Memory B cell (primary cell): Measurements from ENCODE around the gene SRGAP3.

Experiments
- ATAC-seq: fragments of 150-1000 bp; cut with Tn5 transposase; 2 replicates; pipeline ENCODE4 v1.10.0; 2021; ENCODE audit warnings: low read depth, mild to moderate bottlenecking, moderate library complexity
- DNase-seq, 2 donors: peaks; one replicate each; pipeline ENCODE4 v3.0.0; 2022; ENCODE audit warnings: low spot score in 2 of 2
- H3K27ac Mint-ChIP-seq: one replicate; pipeline ENCODE4 v1.8.0; 2022; ENCODE audit warnings: mild to moderate bottlenecking, moderate library complexity, mixed read lengths
- H3K27me3 Mint-ChIP-seq: one replicate; pipeline ENCODE4 v1.8.0; 2022; ENCODE audit warnings: mixed read lengths
- H3K36me3 Mint-ChIP-seq: one replicate; pipeline ENCODE4 v1.8.0; 2022; ENCODE audit warnings: mild to moderate bottlenecking, mixed read lengths
- H3K4me1 Mint-ChIP-seq: one replicate; pipeline ENCODE4 v1.8.0; 2022; ENCODE audit warnings: mixed read lengths
- H3K4me3 Mint-ChIP-seq: one replicate; pipeline ENCODE4 v1.8.0; 2022; ENCODE audit warnings: mild to moderate bottlenecking, moderate library complexity, mixed read lengths
- H3K9me3 Mint-ChIP-seq: one replicate; pipeline ENCODE4 v1.8.0; 2022; ENCODE audit warnings: mixed read lengths

The SRGAP3 gene

DNA sequence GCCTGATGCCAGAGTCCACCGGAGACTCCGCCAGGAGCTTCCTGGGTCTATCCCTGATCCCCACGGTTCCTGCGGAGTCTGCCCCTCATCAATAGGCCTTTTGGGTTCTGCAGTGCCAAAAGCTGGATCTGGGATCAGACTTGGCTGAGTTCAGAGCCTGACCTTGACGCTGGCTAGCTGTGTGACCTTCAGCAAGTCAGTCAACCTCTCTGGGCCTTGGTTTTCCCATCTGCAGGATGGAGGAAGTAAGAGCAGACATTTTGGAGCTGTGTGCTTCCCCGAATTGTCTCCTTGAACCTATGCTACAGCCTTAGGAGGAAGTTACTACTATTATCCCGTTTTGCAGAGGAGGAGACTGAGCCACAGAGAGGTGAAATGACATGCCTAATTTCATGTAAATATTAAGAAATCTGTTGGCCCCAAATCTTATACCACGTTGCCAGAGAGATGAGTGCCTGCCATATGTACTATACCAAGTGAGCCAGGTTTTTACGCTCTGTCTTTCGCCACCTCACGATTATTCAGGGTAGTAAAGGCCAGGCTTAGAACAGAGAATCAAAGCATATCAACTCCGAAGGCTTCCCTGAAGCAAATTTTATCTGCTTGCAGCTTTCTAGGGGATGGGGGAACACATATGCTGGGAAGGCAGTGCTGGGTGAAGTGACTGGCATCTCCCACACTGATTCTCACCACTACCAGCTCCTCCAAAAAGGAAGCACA is 112.5 kb downstream of the SRGAP3 start:
- H3K27me3 Mint-ChIP-seq: peaks cover 18% of the 10 kb centered on the region
- no peak for DNase-seq
- peaks cover 2% of the 10 kb centered on the region for H3K36me3 Mint-ChIP-seq
- no peak overlapping the region for H3K4me3 Mint-ChIP-seq
- H3K27ac Mint-ChIP-seq: no peak overlapping the region
- H3K9me3 Mint-ChIP-seq: peaks cover 7% of the 10 kb centered on the region
- no peaks in the 10 kb centered on the region for H3K4me1 Mint-ChIP-seq
- no peak for ATAC-seq

DNA sequence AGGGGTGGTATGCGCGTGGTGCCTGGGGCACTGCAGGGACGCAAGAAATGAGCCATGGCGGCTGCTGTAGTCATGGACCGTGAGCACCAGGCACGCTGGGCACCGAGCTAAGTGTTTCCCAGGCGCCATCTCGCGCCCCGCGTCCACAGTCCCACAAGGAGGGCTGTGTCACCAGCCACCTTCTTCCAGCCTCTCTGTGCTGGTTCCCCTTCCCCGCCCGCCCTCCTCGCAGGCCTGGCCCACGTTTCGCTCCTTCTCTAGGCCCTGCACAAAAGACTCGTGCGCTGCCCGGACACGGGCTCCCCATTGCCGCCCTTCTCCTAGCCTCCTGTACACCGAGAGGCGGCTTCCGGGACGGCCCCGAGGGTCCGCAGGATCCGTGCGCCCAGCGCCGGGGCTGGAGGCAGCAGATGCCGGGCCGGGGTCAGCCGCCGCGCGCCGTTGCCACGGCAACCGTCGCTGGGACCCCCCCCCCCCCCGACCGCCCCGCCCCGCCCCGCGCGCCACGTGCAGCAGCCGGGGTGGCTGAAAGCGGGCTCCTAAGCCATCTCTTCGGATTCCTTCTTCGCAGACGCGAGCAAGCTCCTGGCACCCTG is 113.4 kb downstream of the SRGAP3 start:
- H3K9me3 Mint-ChIP-seq: peaks cover 7% of the 10 kb centered on the region
- H3K27ac Mint-ChIP-seq: no peak overlapping the region
- ATAC-seq: no peak
- peaks cover 2% of the 10 kb centered on the region for H3K36me3 Mint-ChIP-seq
- no peak for DNase-seq
- H3K4me1 Mint-ChIP-seq: no peaks in the 10 kb centered on the region
- H3K27me3 Mint-ChIP-seq: peaks cover 18% of the 10 kb centered on the region
- peak overlapping the region; percentile 65 for H3K4me3 Mint-ChIP-seq

DNA sequence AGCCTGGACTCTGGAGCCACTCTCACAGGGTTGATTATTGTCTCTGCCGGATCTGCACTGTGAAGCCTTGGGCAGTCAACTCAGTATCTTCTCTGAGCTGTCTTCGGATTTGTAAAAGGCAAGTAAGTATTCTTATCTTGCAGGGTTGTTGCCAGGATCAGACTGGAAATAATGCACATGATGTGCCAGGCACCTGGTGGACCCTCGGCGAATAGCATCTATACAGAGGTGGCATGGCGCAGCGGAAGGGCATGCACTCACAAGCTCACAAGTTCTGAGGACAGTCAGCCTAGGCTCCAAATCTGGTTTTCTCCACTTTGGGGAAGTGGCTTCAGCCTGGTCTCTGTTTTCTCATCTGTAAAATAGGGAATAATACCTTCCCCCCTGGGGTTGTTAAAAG is 113.9 kb downstream of the SRGAP3 start:
- Mint-ChIP-seq H3K27me3 (peaks cover 18% of the 10 kb centered on the region), H3K4me3 (peak overlapping the region; percentile 14), H3K36me3 (peaks cover 2% of the 10 kb centered on the region), H3K9me3 (peaks cover 7% of the 10 kb centered on the region), H3K4me1 (no peaks in the 10 kb centered on the region), H3K27ac (no peak overlapping the region)
- ATAC-seq: no peak
- no peak for DNase-seq

DNA sequence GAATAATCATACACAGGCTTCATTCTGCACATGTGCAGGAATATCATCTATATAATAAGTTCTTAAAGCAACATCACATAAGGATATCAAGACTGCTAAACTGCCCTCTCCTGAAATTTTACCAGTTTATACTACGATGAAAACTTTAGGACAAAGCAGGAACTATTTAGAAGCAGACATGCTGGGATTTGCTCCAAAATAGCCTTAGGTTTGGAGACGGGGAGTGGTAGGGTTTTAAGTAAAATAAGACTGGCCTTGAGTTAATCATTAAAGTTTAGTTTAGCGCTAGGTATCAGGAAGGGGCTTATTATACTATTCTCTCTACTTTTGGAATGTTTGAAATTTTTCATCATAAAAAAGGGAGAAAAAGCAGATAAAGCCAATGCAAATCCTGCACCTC is 115.8 kb downstream of the SRGAP3 start:
- Mint-ChIP-seq H3K27me3 (peaks cover 13% of the 10 kb centered on the region), H3K27ac (no peak overlapping the region), H3K4me3 (no peak overlapping the region), H3K9me3 (no peaks in the 10 kb centered on the region), H3K36me3 (no peaks in the 10 kb centered on the region), H3K4me1 (no peaks in the 10 kb centered on the region)
- ATAC-seq (no peak), DNase-seq (no peak)

DNA sequence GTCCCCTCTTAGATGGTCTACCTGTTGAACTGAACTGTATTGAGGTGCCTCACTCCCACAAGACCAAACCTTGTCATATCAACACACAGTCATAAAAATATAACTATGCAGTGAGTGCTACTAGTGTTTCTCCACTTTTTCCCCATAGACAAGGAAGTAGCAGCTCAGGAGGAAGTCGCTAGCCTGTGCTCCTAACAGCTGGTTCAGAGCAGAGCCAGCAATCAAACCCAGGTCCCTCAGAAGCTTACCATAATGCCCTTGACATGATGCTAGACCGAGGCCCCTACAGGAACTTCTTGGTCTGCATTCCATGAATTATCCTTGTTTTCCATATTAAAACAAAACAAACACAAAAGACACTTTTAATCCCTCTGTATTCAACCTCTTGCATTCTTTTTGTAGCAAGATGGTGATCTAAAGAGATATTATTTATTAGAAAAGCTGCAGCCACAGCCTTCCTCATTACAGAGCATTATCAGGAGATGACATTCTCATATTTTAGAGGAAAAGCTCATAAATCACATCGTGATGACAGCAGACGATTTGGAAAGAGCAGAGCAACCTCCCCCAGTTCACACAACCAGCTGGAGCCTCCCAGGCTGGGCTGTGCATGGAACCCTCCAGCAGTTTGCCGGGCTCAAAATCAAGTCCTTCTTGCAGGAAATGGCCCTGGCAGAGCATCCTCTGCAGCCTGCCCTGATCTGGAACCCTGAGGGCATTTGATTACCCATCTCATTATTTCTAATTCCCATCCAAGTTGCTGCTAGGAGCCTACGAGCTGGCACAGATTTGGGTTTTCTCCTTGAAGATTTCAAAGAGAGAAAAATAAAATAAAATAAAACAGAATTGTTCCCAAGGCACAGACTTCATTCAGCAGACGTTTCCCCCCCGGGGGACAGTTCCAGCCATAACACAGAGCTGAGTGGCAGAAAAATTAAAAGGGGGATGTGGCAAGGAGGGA is 118.8 kb downstream of the SRGAP3 start:
- Mint-ChIP-seq H3K4me1 (no peaks in the 10 kb centered on the region), H3K27me3 (peaks cover 6% of the 10 kb centered on the region), H3K9me3 (no peaks in the 10 kb centered on the region), H3K36me3 (no peaks in the 10 kb centered on the region), H3K27ac (no peak overlapping the region), H3K4me3 (no peak overlapping the region)
- ATAC-seq (no peak), DNase-seq (no peak)

DNA sequence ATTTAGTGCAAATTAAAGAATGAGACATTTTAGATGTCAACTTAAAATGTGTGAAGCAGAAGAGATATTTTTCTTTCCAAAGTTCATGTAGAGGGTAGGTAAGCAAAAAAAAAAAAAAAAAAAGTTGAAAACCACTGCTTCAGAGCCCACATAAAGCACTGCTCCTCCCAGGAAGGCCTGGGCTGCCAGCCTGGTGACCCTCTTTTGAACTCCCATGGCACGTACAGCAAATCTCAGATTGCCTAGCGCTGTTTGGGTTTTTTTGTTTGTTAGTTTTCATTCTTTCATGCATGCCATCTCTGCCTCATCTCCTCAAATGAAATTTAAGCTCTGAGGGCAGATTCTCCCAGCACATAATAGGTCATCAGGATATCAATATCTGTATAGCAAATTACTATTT is 120.1 kb downstream of the SRGAP3 start:
- H3K4me1 Mint-ChIP-seq: no peaks in the 10 kb centered on the region
- H3K36me3 Mint-ChIP-seq: no peaks in the 10 kb centered on the region

DNA sequence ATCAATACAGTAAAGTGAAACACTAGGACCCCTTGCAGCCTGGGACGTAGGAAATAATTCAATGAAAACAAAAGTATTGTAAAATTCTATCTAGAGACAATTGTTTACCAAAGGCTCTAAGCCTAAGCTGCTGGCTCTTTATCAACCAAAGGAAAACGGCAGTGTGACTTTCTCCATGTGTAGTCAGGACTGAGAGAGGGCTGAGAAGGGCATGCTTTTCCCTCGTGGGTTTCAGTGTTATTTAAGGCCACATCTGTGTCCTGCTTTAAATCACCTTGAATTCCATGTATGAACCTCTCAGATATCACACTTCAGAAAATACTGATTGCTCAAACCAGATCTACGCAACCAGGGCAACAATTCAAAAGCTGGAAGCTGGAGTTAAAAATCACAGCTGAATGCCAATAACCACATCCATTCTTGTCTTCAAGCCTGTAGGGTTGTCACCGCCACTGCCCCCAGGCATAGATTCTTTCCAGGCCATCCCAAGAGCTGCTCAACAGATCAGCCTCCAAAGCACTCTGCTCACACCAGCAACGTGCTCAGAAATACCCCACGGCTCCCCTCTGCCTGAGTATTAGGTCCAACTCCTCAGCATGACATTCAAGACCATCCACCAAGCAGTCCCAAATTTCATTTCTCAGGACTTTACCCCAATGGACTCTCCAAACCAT is 124.0 kb downstream of the SRGAP3 start:
- Mint-ChIP-seq H3K36me3 (no peaks in the 10 kb centered on the region), H3K4me3 (no peak overlapping the region), H3K9me3 (no peaks in the 10 kb centered on the region), H3K27me3 (peaks cover 5% of the 10 kb centered on the region), H3K27ac (no peak overlapping the region), H3K4me1 (no peaks in the 10 kb centered on the region)
- no peak for DNase-seq
- ATAC-seq: no peak

More for the DNA sequence above, 120.1 kb downstream of the SRGAP3 start:
- Mint-ChIP-seq H3K4me3 (no peak overlapping the region), H3K27me3 (peaks cover 3% of the 10 kb centered on the region), H3K9me3 (no peaks in the 10 kb centered on the region), H3K27ac (no peak overlapping the region)
- ATAC-seq (no peak), DNase-seq (no peak)

DNA sequence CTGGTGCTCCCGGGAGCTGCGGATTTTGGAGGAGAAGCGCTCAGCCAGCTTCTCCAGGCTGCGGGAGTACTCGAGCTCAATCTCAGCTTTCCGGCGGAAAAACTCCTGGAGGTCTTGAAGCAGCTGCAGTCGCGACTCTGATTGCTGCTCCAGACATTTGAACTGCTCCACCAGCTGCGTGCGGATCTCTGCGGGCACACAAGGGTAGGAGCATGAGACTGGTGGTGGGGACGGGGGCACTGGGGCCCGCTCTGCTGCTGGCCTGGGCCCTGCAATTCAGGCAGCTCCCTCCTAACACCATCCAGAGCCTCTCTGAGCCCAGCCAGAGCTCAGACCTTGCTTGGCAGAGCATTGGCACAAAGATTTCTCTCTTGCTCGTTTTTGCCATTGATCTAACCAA is 124.7 kb downstream of the SRGAP3 start:
- H3K27ac Mint-ChIP-seq: no peak overlapping the region
- DNase-seq (no peak), ATAC-seq (no peak)
- H3K9me3 Mint-ChIP-seq: no peaks in the 10 kb centered on the region
- H3K4me1 Mint-ChIP-seq: no peaks in the 10 kb centered on the region
- H3K4me3 Mint-ChIP-seq: no peak overlapping the region
- H3K36me3 Mint-ChIP-seq: no peaks in the 10 kb centered on the region
- H3K27me3 Mint-ChIP-seq: peaks cover 1% of the 10 kb centered on the region

DNA sequence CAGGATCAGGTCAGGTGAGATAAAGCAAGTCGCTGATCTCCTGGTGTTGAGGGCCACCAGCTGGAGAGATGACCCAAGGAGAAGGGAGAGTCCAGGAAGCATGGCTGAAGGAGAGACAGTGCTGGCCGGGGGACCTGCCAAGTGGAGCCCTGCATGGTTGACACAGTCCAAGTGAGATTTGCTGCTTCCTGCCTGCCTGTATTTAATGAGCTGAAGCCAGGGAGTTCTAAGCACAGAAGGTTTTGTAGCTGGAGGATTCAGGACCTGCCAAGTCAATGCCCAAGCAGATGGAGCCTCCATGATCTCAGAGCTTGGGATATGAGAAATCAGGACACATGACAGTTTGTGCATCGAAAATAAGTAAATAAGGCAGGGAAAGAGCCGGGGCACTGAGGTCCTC is 125.6 kb downstream of the SRGAP3 start:
- Mint-ChIP-seq H3K4me3 (no peak overlapping the region), H3K4me1 (no peaks in the 10 kb centered on the region), H3K9me3 (no peaks in the 10 kb centered on the region), H3K27me3 (peaks cover 6% of the 10 kb centered on the region), H3K36me3 (no peaks in the 10 kb centered on the region), H3K27ac (no peak overlapping the region)
- DNase-seq (no peak), ATAC-seq (no peak)

DNA sequence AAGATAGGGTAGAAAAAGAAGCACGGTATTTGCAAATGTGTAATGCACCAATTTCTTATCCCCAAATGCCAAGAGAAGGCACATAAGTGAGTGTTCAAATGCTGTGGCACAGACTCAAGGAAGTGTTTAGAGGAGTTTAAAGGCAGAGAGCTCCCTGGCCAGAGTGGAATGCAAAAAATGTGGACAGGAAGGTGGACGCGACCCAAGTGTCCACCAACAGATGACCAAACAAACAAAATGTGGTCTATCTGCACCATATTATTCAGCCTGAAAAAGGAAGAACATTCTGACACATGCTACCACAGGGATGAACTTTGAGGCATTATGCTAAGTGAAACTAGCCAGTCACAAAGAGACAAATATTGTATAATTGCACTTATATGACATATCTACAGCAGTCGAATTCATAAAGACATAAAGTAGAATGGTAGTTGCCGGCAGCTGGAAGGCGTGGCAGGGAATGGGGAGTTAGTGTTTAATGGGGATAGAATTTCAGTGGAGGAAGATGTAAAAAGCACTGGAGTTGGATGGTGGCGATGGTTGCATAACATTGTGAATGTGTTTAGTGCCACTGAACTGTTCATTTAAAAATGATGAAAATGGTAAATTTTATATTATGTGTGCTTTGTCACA is 126.6 kb downstream of the SRGAP3 start:
- no peak for DNase-seq
- no peak overlapping the region for H3K4me3 Mint-ChIP-seq
- no peak for ATAC-seq
- no peak overlapping the region for H3K27ac Mint-ChIP-seq
- H3K4me1 Mint-ChIP-seq: no peaks in the 10 kb centered on the region
- H3K36me3 Mint-ChIP-seq: no peaks in the 10 kb centered on the region
- H3K9me3 Mint-ChIP-seq: no peaks in the 10 kb centered on the region
- H3K27me3 Mint-ChIP-seq: peaks cover 6% of the 10 kb centered on the region

DNA sequence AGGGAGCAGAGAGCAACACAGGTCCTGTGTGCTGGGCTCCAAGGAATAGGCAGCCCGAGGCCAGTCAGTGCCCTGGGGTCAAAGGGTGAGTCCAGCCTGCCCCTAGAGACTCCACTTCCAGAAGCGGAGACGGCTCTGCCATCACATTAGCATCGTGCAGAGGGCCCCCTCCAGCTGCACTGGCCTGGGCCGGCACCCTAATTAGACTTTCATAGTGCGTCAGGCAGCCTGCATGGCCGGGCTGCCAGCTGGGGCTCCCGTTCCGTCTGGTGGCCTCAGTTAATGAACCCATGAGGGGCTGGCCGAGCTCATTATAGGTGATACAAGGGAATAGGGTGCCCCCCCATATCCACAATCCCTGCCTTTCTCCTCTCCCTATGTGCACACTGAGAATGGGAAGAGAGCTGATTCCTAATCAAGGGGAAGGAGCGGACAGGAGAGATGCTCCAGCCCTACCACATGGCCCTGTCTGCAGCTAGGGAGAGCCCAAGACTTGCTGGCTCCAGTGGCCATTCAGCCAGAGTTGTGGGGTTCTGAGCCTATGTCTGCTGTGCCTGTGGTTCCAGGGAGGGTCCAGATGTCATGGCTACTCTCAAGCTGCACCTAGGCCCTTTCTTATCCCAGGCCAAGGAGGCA is 128.0 kb downstream of the SRGAP3 start:
- H3K36me3 Mint-ChIP-seq: no peaks in the 10 kb centered on the region
- ATAC-seq: no peak

DNA sequence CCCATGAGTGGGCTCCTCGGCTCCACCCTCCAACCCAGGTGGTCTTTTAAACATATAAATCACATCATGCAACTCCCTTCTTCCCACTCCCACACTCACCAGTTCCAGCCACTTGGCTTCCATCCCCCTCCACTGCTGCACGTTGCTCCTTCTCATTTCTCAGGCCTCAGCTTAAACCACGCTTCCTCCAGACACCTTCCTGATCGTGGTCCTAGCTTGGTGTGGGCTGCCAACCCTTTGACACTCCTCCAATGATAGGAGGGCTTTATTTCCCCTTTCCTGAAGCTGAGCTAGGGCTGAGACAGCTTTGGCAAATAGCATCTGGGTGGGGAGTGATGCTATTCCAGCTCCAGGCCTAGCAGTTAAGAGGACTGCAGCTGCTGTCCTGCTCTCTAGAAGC is 130.1 kb downstream of the SRGAP3 start:
- no peaks in the 10 kb centered on the region for H3K36me3 Mint-ChIP-seq
- no peaks in the 10 kb centered on the region for H3K9me3 Mint-ChIP-seq
- H3K27ac Mint-ChIP-seq: no peak overlapping the region
- no peak for DNase-seq
- no peaks in the 10 kb centered on the region for H3K4me1 Mint-ChIP-seq
- H3K27me3 Mint-ChIP-seq: peaks cover 10% of the 10 kb centered on the region
- H3K4me3 Mint-ChIP-seq: no peak overlapping the region
- no peak for ATAC-seq

More for the DNA sequence above, 128.0 kb downstream of the SRGAP3 start:
- peaks cover 6% of the 10 kb centered on the region for H3K27me3 Mint-ChIP-seq
- no peaks in the 10 kb centered on the region for H3K9me3 Mint-ChIP-seq
- H3K27ac Mint-ChIP-seq: no peak overlapping the region
- no peaks in the 10 kb centered on the region for H3K4me1 Mint-ChIP-seq
- no peak for DNase-seq
- no peak overlapping the region for H3K4me3 Mint-ChIP-seq

DNA sequence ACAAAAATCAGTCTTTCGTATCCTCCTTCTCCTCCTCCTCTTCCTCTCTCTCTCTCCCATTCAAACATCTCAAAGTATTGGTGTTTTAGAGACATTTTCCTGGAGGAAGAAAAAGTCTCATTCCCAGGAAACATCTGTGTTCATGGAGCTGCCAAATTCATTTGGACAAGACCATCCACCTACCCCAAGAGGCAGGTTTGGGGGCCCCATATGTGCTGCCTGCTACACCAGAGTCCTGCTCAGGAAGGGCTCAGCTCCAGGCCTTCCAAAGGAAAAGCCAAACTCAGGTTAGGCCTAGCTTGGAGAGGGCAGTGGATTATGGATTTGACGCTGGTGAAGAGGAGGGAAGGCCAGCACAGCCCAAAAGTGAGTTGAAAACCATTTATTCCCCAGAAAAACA is 131.2 kb downstream of the SRGAP3 start:
- H3K4me3 Mint-ChIP-seq: no peak overlapping the region
- no peaks in the 10 kb centered on the region for H3K9me3 Mint-ChIP-seq
- no peaks in the 10 kb centered on the region for H3K4me1 Mint-ChIP-seq
- H3K27me3 Mint-ChIP-seq: peaks cover 9% of the 10 kb centered on the region
- H3K27ac Mint-ChIP-seq: no peak overlapping the region
- ATAC-seq (no peak), DNase-seq (no peak)
- no peaks in the 10 kb centered on the region for H3K36me3 Mint-ChIP-seq
